Nephron (organoid): ENCODE results near the gene POU6F2.

ENCODE experiments used
- H3K27ac Mint-ChIP-seq, 3 experiments: 2 replicates each; pipeline ENCODE4 v1.8.0; 2020; ENCODE audit warnings: mixed read lengths in 3 of 3, mild to moderate bottlenecking in 2 of 3, moderate library complexity in 1 of 3
- H3K27me3 Mint-ChIP-seq: 2 replicates; pipeline ENCODE4 v1.8.0; 2021; ENCODE audit warnings: low read depth, mild to moderate bottlenecking, moderate library complexity, mixed read lengths
- H3K36me3 Mint-ChIP-seq: 2 replicates; pipeline ENCODE4 v1.8.0; 2020; ENCODE audit warnings: low read depth, mixed read lengths
- H3K4me1 Mint-ChIP-seq: 2 replicates; pipeline ENCODE4 v1.8.0; 2020; ENCODE audit warnings: mixed read lengths
- H3K4me3 Mint-ChIP-seq, 3 experiments: 2 replicates each; pipeline ENCODE4 v1.8.0; 2020; ENCODE audit warnings: mild to moderate bottlenecking in 3 of 3, mixed read lengths in 3 of 3, moderate library complexity in 2 of 3
- H3K9me3 Mint-ChIP-seq: 2 replicates; pipeline ENCODE4 v1.8.0; 2020; ENCODE audit warnings: mixed read lengths
- CTCF ChIP-seq, 3 experiments: fragments of 200-600 bp; sonication (generic); IDR thresholded peaks; one replicate each; pipeline ENCODE4 v1.5.0; 2021; ENCODE audit warnings: antibody characterized with exemption in 3 of 3; ENCODE audit not compliant: unreplicated experiment in 3 of 3

The POU6F2 gene

DNA sequence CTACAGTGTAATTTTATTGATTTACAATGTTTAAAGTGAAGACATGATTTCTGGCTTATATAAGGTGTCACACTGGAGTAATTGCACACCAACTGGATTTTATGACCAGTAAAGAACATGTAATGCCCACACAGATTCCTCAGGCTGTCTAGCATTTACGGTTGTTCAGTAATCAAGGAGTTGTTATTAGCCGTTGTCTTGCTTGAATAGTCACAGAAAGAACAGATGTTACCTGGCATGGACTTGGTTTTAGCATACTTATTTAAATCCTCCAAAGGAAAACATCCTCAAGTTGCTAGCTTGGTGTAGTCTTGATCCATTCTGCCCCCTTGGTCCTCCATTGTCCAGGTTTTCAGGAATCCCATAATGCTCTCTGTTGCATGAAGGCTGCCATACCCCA, 65.8 kb downstream of the POU6F2 start:
- TF ChIP-seq CTCF (IDR thresholded peaks at IDR 0.05; ENCODE audit: unreplicated experiment in 3 of 3): no peak
- Mint-ChIP-seq H3K4me3 (no peak overlapping the region), H3K36me3 (no peaks in the 10 kb centered on the region), H3K27me3 (no peaks in the 10 kb centered on the region), H3K9me3 (no peaks in the 10 kb centered on the region), H3K27ac (no peak overlapping the region), H3K4me1 (peaks cover 18% of the 10 kb centered on the region)

- TF ChIP-seq CTCF (IDR thresholded peaks at IDR 0.05; ENCODE audit: unreplicated experiment in 3 of 3): no peak
- Mint-ChIP-seq H3K27ac (no peak overlapping the region), H3K36me3 (no peaks in the 10 kb centered on the region), H3K9me3 (peaks cover 5% of the 10 kb centered on the region), H3K27me3 (peaks cover 4% of the 10 kb centered on the region), H3K4me3 (no peak overlapping the region), H3K4me1 (peaks cover 18% of the 10 kb centered on the region)
Measured at GRCh38 chr7:39044489-39044888, 66.8 kb downstream of the POU6F2 start.

GRCh38 chr7:39045231-39045630, 67.5 kb downstream of the POU6F2 start:
- Mint-ChIP-seq H3K27ac (no peak overlapping the region), H3K4me1 (peaks cover 18% of the 10 kb centered on the region), H3K27me3 (peaks cover 4% of the 10 kb centered on the region), H3K9me3 (peaks cover 5% of the 10 kb centered on the region), H3K36me3 (no peaks in the 10 kb centered on the region), H3K4me3 (no peak overlapping the region)
- TF ChIP-seq CTCF (IDR thresholded peaks at IDR 0.05; ENCODE audit: unreplicated experiment in 3 of 3): no peak

DNA sequence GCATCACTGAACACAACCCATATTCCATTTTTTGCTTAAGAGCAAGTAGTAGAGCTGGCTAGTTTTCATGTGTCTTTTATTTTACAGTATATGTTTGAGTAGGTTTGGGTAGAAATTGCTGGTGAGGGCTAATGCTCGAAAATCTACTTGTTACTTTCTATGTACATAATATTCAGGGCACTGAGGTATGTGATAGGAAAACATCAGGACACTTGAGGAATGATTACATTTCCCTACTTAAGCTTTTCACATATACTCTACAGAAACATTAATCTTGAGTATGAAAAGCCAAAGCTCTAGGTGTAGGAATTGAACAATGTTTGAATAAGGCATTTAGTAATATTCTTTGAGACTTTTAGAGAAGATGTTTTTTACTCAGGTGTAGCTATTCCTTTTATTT, 73.6 kb downstream of the POU6F2 start:
- H3K9me3 Mint-ChIP-seq: peaks cover 16% of the 10 kb centered on the region
- H3K4me3 Mint-ChIP-seq: no peak overlapping the region
- H3K4me1 Mint-ChIP-seq: no peaks in the 10 kb centered on the region

DNA sequence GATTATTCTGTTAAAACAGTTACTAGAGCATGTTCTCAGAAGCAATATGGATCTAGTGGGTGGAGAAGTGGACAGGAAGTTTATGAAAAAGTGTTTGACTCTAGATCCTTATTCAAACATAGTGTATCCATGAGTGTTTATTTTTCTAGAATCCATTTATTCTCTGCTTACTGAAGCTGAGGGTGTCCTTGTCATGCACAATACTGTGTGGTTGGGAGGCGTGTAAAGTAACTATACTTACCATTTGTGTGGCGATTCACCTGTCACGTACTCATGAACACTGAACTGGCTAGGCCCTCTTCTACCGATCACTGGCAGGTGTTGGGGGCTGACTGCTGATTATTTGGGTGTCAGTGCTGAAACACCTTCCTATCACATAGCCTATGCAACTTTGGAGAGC, 74.0 kb downstream of the POU6F2 start:
- H3K27ac Mint-ChIP-seq: no peak overlapping the region
- H3K4me1 Mint-ChIP-seq: no peaks in the 10 kb centered on the region
- peaks cover 20% of the 10 kb centered on the region for H3K9me3 Mint-ChIP-seq
- peaks cover 12% of the 10 kb centered on the region for H3K36me3 Mint-ChIP-seq
- no peak overlapping the region for H3K4me3 Mint-ChIP-seq
- H3K27me3 Mint-ChIP-seq: peaks cover 4% of the 10 kb centered on the region
- TF ChIP-seq CTCF (IDR thresholded peaks at IDR 0.05; ENCODE audit: unreplicated experiment in 3 of 3): no peak

More for the DNA sequence above, 73.6 kb downstream of the POU6F2 start:
- TF ChIP-seq CTCF (IDR thresholded peaks at IDR 0.05; ENCODE audit: unreplicated experiment in 3 of 3): no peak
- peaks cover 8% of the 10 kb centered on the region for H3K36me3 Mint-ChIP-seq
- peaks cover 4% of the 10 kb centered on the region for H3K27me3 Mint-ChIP-seq
- no peak overlapping the region for H3K27ac Mint-ChIP-seq

DNA sequence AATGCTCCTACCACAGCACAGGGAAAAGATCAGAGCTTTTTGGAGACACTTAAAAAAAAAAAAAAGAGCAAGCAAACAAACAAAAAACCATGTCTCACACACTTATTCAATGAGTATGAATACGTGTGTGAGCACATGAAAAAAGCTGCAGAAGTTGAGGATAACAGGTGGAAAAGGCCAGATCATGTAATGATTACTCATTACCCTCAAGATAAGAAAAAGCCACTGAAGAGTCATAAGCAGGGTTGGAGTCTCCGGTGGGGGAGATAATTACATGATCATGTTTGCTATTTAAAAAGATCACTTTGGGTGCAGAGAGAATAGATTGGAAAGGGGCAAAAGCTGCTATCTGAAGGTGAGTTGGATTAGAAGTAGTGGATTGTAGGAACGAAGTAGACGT, 77.0 kb downstream of the POU6F2 start:
- no peak for TF ChIP-seq CTCF (IDR thresholded peaks at IDR 0.05; ENCODE audit: unreplicated experiment in 3 of 3)
- H3K4me1 Mint-ChIP-seq: no peaks in the 10 kb centered on the region
- no peak overlapping the region for H3K4me3 Mint-ChIP-seq
- H3K27ac Mint-ChIP-seq: no peak overlapping the region
- H3K27me3 Mint-ChIP-seq: no peaks in the 10 kb centered on the region
- H3K36me3 Mint-ChIP-seq: peaks cover 17% of the 10 kb centered on the region
- peaks cover 22% of the 10 kb centered on the region for H3K9me3 Mint-ChIP-seq
